ENCODE data around the gene TENT4B. TPM values are rescaled to one million over a fixed set of nuclear protein-coding genes. Genes with fewer than 3 reads are reported as not detected.

Gene TENT4B
- total RNA-seq, 2 experiments from 2014 or later, result 19.3 to 22.4 TPM

DNA sequence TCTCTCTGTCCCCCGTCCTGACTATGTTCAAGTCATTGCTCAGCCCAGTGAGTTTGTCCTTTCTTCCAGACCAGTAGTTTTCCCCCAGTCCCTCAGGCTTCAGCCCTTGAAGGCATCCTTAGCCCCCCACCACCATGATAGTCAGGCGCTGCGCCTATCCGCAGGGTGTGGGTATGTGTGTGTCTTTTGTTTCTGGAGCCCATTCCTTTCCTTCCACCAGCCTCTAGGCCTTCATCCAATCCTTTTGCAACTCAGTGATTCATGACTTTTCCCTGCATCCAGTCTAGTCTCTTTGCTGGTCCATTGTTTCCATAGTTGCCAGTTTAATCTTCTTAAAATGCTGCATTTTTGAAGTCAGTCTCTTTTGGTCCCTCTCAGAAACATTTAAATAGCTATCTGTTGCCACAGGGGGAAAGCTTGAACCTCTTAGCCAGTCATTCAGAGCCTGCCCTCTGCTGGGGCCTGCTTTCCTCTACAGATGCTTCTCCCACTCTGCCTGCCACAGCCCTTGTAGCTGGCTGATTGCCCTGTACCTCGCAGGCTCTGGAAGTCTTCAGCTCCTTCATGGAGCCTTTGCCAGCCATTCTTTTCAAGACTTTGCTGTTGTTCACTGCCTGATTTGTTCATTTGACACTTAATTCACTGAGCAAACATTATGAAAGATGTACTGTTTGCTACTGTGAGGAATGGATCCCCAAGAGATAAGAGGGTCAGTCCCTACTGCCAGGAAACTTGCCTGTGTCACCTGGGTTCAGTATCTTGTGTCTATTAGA, 57.3 kb downstream of the TENT4B start:
- peak; percentile 98 for ATAC-seq
- H3K9me3 Mint-ChIP-seq (ENCODE audit: low read depth), result no peaks in the 10 kb centered on the region
- H3K4me1 Mint-ChIP-seq, result peaks cover 36% of the 10 kb centered on the region
- intact Hi-C loops (cut with DNase I, micrococcal nuclease), result loop anchor here (1.0 to 10.0 kb wide), 9 partner anchors 53 to 454 kb away; partner anchors contain the start of genes CNEP1R1 (in 1 of the 2) and TENT4B (in 1 of the 2)
- POLR2A ChIA-PET, result interaction anchor here (0.6 to 1.4 kb wide), 3 partner anchors 49 to 185 kb away, joined by 3 to 5 read pairs (median 5); partner anchors contain the start of gene CNEP1R1
- no peaks in the 10 kb centered on the region for H3K27me3 Mint-ChIP-seq
- peak; percentile 85 for DNase-seq
- no peak overlapping the region for H3K4me3 Mint-ChIP-seq
- peak overlapping the region; percentile 84 for H3K27ac Mint-ChIP-seq
- peaks cover 20% of the 10 kb centered on the region for H3K36me3 Mint-ChIP-seq (ENCODE audit: low read depth)
- CTCF ChIA-PET, result interaction anchor here (0.6 to 7.7 kb wide), 53 partner anchors 9 to 629 kb away, joined by 3 to 98 read pairs (median 4); partner anchors contain the start of genes CNEP1R1 and HEATR3

DNA sequence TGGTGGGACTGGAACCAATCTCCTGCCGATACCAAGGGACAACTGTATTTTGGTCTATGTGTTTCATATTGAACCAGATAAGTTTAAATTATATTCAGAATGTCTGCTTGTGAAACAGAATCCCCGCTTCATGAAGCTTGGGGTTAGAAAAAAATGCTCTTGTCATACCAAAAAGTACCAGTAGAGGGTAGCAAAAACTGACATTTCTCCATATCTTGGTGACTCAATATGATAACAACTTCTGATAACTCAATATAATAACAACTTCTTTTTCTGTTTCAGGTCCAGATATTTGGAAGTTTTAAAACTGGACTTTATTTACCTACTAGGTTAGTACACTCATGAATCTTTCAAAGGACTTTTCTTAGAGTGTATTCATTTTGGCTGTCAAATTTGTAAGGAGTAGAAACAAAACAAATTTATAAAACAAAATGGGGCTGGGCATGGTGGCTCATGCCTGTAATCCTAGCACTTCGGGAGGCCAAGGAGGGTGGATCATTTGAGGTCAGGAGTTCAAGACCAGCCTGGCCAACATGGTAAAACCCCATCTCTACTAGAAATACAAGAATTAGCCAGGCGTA, 60.9 kb downstream of the TENT4B start:
- intact Hi-C loops (cut with DNase I, micrococcal nuclease), result loop anchor here (1.0 to 10.0 kb wide), 10 partner anchors 57 to 592 kb away; partner anchors contain the start of gene CNEP1R1 (in 1 of the 2)
- POLR2A ChIA-PET, result no interaction called here
- H3K9me3 Mint-ChIP-seq (ENCODE audit: low read depth), result no peaks in the 10 kb centered on the region

DNA sequence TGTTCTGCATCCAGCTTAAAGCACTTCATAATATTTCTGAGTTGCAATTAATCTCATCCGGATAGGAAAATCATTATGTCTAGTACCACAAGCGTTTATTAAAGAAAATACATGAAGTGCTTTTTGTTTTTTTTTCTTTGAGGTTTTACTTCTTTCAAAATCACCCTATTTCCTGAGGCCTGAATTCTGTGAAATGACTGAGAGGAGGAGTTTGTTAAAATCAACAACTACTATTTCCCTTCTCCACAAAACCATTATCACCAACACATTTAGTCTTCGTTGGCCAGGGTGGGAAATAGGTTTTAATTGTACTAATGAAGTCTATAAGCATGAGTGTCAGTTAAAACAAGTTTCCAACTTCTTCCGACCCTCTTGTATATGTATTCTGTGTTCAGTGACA, 62.6 kb downstream of the TENT4B start:
- CTCF ChIA-PET, result interaction anchor here (0.6 to 1.6 kb wide), 6 partner anchors 47 to 591 kb away, joined by 3 read pairs; partner anchors contain the start of gene CNEP1R1
- DNase-seq, result no peak
- no peak overlapping the region for H3K27ac Mint-ChIP-seq
- H3K36me3 Mint-ChIP-seq (ENCODE audit: low read depth), result peaks cover 28% of the 10 kb centered on the region
- POLR2A ChIA-PET, result no interaction called here
- no peak for ATAC-seq
- no peaks in the 10 kb centered on the region for H3K27me3 Mint-ChIP-seq
- H3K9me3 Mint-ChIP-seq (ENCODE audit: low read depth), result no peaks in the 10 kb centered on the region
- peaks cover 12% of the 10 kb centered on the region for H3K4me1 Mint-ChIP-seq
- H3K4me3 Mint-ChIP-seq, result no peak overlapping the region
- intact Hi-C loops (cut with DNase I, micrococcal nuclease), result loop anchor here (2.0 to 10.0 kb wide), 3 partner anchors 109 to 449 kb away; no protein-coding TSS in a partner anchor

More for the DNA sequence above, 60.9 kb downstream of the TENT4B start:
- ATAC-seq (peak; percentile 40), DNase-seq (no peak)
- Mint-ChIP-seq H3K4me3 (no peak overlapping the region), H3K4me1 (peaks cover 28% of the 10 kb centered on the region), H3K36me3 (ENCODE audit: low read depth) (peaks cover 28% of the 10 kb centered on the region), H3K27ac (no peak overlapping the region), H3K27me3 (no peaks in the 10 kb centered on the region)
- CTCF ChIA-PET, result interaction anchor here (0.6 to 7.7 kb wide), 26 partner anchors 10 to 612 kb away, joined by 3 to 98 read pairs (median 4); partner anchors contain the start of gene CNEP1R1

DNA sequence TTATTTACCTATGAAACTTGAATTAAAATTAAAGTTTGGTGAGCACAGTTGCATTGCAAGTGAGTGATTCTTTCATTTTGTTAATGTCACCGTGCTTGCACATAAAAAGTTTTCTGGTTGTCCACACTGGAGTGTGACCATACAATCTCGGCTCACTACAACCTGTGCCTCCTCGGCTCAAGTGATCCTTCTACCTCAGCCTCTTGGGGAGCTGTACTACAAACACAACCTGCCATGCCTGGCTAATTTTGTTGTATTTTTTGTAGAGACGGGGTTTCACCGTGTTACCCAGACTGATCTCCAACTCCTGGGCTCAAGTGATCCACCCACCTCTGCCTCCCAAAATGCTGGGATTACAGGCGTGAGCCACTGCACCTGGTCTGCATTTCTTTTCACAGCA, 63.1 kb downstream of the TENT4B start:
- no peak overlapping the region for H3K4me3 Mint-ChIP-seq
- no peak for DNase-seq
- H3K27me3 Mint-ChIP-seq, result no peaks in the 10 kb centered on the region
- no peaks in the 10 kb centered on the region for H3K9me3 Mint-ChIP-seq (ENCODE audit: low read depth)
- ChIA-PET POLR2A (no interaction called here), CTCF (interaction anchor here (0.6 to 1.6 kb wide), 5 partner anchors 20 to 590 kb away, joined by 3 read pairs; partner anchors contain the start of gene CNEP1R1)
- peaks cover 29% of the 10 kb centered on the region for H3K36me3 Mint-ChIP-seq (ENCODE audit: low read depth)
- H3K4me1 Mint-ChIP-seq, result peaks cover 10% of the 10 kb centered on the region
- intact Hi-C loops (cut with DNase I, micrococcal nuclease), result loop anchor here (10.0 kb wide), 2 partner anchors 109 to 449 kb away; no protein-coding TSS in a partner anchor
- ATAC-seq, result no peak
- no peak overlapping the region for H3K27ac Mint-ChIP-seq

DNA sequence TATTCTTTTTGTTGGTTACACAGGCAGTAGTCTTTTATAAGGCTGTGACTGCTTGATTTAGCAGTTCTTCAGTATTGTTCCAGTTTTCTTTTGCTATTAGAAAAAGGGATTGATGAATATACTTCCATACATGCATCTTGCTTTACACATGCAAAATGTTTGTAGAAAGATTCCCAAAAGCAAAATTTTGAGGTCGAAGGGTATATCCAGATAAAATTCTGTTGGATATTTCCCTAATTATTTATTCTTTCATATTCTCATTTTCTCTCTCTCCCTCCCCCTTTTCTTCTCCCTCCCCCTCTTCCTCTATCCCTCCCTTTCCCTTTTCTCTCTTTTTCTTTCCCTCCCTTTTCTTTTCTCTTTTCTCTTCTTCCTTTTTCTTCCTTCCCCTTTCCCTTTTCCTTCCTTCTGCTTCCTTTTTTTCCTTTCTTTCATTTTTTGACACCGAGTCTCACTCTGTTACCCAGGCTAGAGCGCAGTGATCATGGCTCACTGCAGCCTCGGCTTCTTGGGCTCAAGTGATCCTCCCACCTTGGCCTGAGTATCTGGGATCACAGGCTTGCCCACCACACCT, 66.4 kb downstream of the TENT4B start:
- ATAC-seq, result no peak
- peaks cover 26% of the 10 kb centered on the region for H3K36me3 Mint-ChIP-seq (ENCODE audit: low read depth)
- no peaks in the 10 kb centered on the region for H3K27me3 Mint-ChIP-seq
- ChIA-PET POLR2A (interaction anchor here (0.6 kb wide), 1 partner anchor 24 kb away, joined by 3 read pairs; no protein-coding TSS in a partner anchor), CTCF (no interaction called here)
- H3K9me3 Mint-ChIP-seq (ENCODE audit: low read depth), result no peaks in the 10 kb centered on the region
- peaks cover 6% of the 10 kb centered on the region for H3K4me1 Mint-ChIP-seq
- intact Hi-C loops (cut with DNase I, micrococcal nuclease), result loop anchor here (10.0 kb wide), 2 partner anchors 105 to 445 kb away; no protein-coding TSS in a partner anchor
- no peak for DNase-seq
- H3K27ac Mint-ChIP-seq, result no peak overlapping the region
- no peak overlapping the region for H3K4me3 Mint-ChIP-seq

DNA sequence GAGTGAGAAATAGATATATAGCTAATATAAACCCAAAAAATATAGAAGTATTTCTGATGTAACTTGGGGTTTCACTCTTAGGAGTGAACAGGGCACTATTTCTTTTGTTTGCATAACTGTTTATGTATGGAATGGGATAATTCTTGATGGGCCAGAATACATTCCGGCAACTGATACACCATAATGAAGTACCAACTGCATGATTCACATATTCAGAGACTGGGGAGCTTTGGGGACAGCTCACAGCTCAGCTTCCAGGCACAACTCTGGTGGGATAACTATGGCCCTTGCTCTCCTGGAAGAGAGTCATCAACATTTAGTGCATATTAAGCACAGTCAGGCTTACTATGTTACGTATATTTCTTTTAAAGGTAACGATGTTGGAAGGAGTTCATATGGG, 71.2 kb downstream of the TENT4B start:
- DNase-seq, result no peak
- H3K36me3 Mint-ChIP-seq (ENCODE audit: low read depth), result peaks cover 29% of the 10 kb centered on the region
- no peak overlapping the region for H3K4me3 Mint-ChIP-seq
- no peaks in the 10 kb centered on the region for H3K9me3 Mint-ChIP-seq (ENCODE audit: low read depth)
- intact Hi-C loops (cut with DNase I, micrococcal nuclease), result no loop called here
- POLR2A ChIA-PET, result no interaction called here
- H3K4me1 Mint-ChIP-seq, result no peaks in the 10 kb centered on the region
- no peak for ATAC-seq
- H3K27ac Mint-ChIP-seq, result no peak overlapping the region
- CTCF ChIA-PET, result interaction anchor here (0.5 to 0.6 kb wide), 2 partner anchors 63 to 67 kb away, joined by 3 to 4 read pairs; no protein-coding TSS in a partner anchor
- H3K27me3 Mint-ChIP-seq, result no peaks in the 10 kb centered on the region

DNA sequence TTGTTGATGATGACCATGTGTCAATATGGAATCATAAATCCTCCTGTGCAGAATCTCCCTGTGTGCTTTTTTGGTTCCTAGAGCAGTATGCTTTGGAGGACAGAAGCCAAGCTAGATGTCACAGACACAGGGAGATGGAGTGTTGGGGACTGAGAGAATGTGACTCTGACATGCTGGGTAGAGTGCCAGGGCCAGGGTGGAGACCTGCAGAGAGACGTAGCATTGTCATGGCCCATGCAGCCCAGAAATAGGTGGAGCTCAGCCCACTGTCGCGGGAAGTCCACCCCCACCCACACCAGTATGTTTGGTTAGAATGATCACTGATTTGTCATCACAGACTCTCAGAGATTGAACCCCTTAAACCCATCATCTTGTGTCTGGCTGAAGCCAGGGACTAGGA, 74.0 kb downstream of the TENT4B start:
- ChIA-PET POLR2A (no interaction called here), CTCF (interaction anchor here (1.0 to 1.3 kb wide), 3 partner anchors 12 to 17 kb away, joined by 3 to 4 read pairs (median 3); no protein-coding TSS in a partner anchor)
- Mint-ChIP-seq H3K36me3 (ENCODE audit: low read depth) (peaks cover 21% of the 10 kb centered on the region), H3K9me3 (ENCODE audit: low read depth) (no peaks in the 10 kb centered on the region), H3K4me3 (no peak overlapping the region), H3K4me1 (no peaks in the 10 kb centered on the region), H3K27me3 (no peaks in the 10 kb centered on the region), H3K27ac (no peak overlapping the region)
- no peak for ATAC-seq
- intact Hi-C loops (cut with DNase I, micrococcal nuclease), result no loop called here
- no peak for DNase-seq

DNA sequence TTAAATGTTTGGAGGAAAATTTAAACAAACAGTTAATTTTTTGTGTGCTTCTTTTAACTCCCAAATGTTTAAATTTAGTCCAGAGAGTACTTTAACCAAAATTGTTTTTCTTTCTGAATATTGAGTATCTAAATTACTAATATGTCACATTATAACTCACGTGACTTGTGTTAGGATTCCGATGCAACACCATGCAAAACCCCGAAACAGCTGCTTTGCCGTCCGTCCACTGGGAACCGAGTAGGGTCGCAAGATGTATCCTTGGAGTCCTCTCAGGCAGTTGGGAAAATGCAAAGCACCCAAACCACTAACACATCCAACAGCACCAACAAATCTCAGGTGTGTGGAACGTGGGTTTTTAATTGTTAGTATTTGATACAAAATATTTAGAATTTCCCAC, 74.6 kb downstream of the TENT4B start:
- ChIA-PET POLR2A (no interaction called here), CTCF (interaction anchor here (0.9 to 1.3 kb wide), 4 partner anchors 12 to 203 kb away, joined by 3 to 4 read pairs (median 3); partner anchors contain the start of gene CNEP1R1)
- Mint-ChIP-seq H3K4me3 (no peak overlapping the region), H3K27me3 (no peaks in the 10 kb centered on the region), H3K9me3 (ENCODE audit: low read depth) (no peaks in the 10 kb centered on the region), H3K27ac (no peak overlapping the region), H3K4me1 (no peaks in the 10 kb centered on the region), H3K36me3 (ENCODE audit: low read depth) (peaks cover 21% of the 10 kb centered on the region)
- ATAC-seq (no peak), DNase-seq (no peak)
- intact Hi-C loops (cut with DNase I, micrococcal nuclease), result no loop called here

DNA sequence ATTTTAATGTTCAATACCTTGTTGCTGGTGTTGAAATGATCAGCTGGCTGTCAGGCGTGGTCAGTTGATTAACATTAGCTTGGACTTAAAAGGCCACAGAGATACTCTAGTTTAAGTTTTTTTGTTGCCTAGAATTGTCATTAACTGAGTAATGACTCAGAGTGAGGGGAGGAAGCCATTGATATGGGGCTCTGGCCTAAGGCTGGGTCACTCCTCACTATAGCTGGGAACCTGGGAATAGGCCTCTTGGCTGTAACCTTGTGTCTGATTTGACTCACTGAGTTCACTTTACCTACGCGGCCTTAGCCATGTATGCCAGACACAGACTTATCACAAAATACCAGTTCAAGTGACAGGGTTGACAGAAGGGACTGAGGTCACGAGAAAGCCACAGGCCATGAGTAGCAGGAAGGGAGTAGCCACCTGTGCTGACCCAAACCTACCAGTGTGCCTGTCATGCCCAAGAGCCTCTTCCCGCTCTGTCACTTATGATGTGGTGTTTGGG, 75.3 kb downstream of the TENT4B start:
- H3K4me1 Mint-ChIP-seq, result no peaks in the 10 kb centered on the region
- H3K36me3 Mint-ChIP-seq (ENCODE audit: low read depth), result peaks cover 21% of the 10 kb centered on the region
- no peak overlapping the region for H3K4me3 Mint-ChIP-seq
- H3K9me3 Mint-ChIP-seq (ENCODE audit: low read depth), result no peaks in the 10 kb centered on the region
- DNase-seq (no peak), ATAC-seq (no peak)
- intact Hi-C loops (cut with DNase I, micrococcal nuclease), result no loop called here
- no peaks in the 10 kb centered on the region for H3K27me3 Mint-ChIP-seq
- CTCF ChIA-PET, result interaction anchor here (0.7 to 1.3 kb wide), 4 partner anchors 15 to 203 kb away, joined by 3 to 4 read pairs (median 4); partner anchors contain the start of gene CNEP1R1
- POLR2A ChIA-PET, result no interaction called here
- H3K27ac Mint-ChIP-seq, result no peak overlapping the region

DNA sequence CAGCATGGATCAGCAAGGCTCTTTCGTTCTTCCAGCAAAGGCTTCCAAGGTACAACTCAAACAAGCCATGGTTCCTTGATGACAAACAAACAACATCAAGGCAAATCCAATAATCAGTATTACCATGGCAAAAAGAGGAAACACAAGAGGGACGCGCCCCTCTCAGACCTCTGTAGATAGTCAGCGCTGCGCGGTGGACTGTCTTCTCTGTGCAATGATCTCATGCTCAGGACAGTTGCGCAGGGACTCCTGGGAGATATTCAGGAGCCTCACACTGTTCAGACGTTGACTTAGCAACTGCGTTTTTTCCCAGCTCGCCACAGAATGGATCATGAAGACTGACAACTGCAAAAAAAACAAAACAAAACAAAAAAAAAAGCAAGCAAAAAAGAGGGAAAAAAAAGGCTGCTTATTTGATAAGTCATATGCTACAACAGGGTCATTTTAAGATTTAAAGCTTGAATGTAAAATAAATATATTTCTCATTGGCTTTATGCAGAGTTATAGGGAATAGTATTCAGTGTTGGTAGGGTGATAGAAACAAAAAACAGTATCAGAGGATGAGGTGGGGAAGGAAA, 76.1 kb downstream of the TENT4B start:
- Mint-ChIP-seq H3K27me3 (no peaks in the 10 kb centered on the region), H3K27ac (no peak overlapping the region), H3K4me3 (no peak overlapping the region), H3K36me3 (ENCODE audit: low read depth) (peaks cover 19% of the 10 kb centered on the region), H3K4me1 (no peaks in the 10 kb centered on the region), H3K9me3 (ENCODE audit: low read depth) (no peaks in the 10 kb centered on the region)
- ATAC-seq (no peak), DNase-seq (no peak)
- POLR2A ChIA-PET, result no interaction called here
- CTCF ChIA-PET, result interaction anchor here (0.6 to 1.4 kb wide), 3 partner anchors 15 to 18 kb away, joined by 3 to 4 read pairs (median 3); no protein-coding TSS in a partner anchor
- intact Hi-C loops (cut with DNase I, micrococcal nuclease), result no loop called here
